IMR-90 (cell line): ENCODE results near the gene RIPPLY1. TPM values are rescaled to one million over a fixed set of nuclear protein-coding genes. Genes with fewer than 3 reads are reported as not detected.

ENCODE experiments used
- ATAC-seq: fragments of 200-7000 bp; cut with Tn5 transposase; 2 replicates; pipeline ENCODE4 v1.9.1; 2020; ENCODE audit warnings: low read depth, mild to moderate bottlenecking, moderate library complexity
- BruUV-seq: library from RNA; stranded (reverse); fragments of 400-500 nt; replicated peaks from 2 replicates; lab custom pipeline; 2021; lab: Mats Ljungman, UMichigan
- CTCF ChIA-PET: fragments of 300-600 bp; formaldehyde crosslinking; extraction: SDS; loops from one replicate; lab custom pipeline; 2021; ENCODE audit warnings: antibody characterized with exemption; lab: Yijun Ruan, JAX
- POLR2A ChIA-PET: fragments of 300-600 bp; sonication (Branson Sonifier 250); formaldehyde crosslinking; loops from one replicate; lab custom pipeline; 2022; ENCODE audit warnings: antibody characterized with exemption; ENCODE audit not compliant: unreplicated experiment; lab: Charles Lee
- DNase-seq: peaks from one replicate; pipeline ENCODE4 v3.0.0; 2013
- H2AFZ ChIP-seq: replicated peaks from 2 replicates; pipeline ENCODE3; 2013; ENCODE audit warnings: low read length, mild to moderate bottlenecking; ENCODE audit not compliant: poor library complexity
- H2AK5ac ChIP-seq: 2 replicates; pipeline ENCODE4 v1.6.1; 2013; ENCODE audit warnings: low read depth, low read length, inconsistent platforms
- H2AK9ac ChIP-seq: replicated peaks from 2 replicates; pipeline ENCODE3; 2013; ENCODE audit warnings: mild to moderate bottlenecking, low read depth, low read length, moderate library complexity; ENCODE audit not compliant: poor library complexity
- H2BK120ac ChIP-seq: 2 replicates; pipeline ENCODE4 v1.6.1; 2013; ENCODE audit warnings: low read depth, low read length, inconsistent platforms
- H2BK15ac ChIP-seq: 3 replicates; pipeline ENCODE4 v1.6.1; 2013; ENCODE audit warnings: low read depth, low read length, inconsistent platforms
- H2BK20ac ChIP-seq: 2 replicates; pipeline ENCODE4 v1.6.1; 2013; ENCODE audit warnings: low read depth, mild to moderate bottlenecking, inconsistent platforms, low read length, moderate library complexity
- H2BK5ac ChIP-seq: 2 replicates; pipeline ENCODE4 v1.6.1; 2013; ENCODE audit warnings: mild to moderate bottlenecking, low read depth, low read length, inconsistent platforms; ENCODE audit not compliant: poor library complexity, severe bottlenecking
- H3K14ac ChIP-seq: replicated peaks from 2 replicates; pipeline ENCODE4 v1.6.1; 2013; ENCODE audit warnings: low read depth, low read length, inconsistent platforms
- H3K18ac ChIP-seq: 2 replicates; pipeline ENCODE4 v1.6.1; 2013; ENCODE audit warnings: low read depth, low read length, control low read depth
- H3K23ac ChIP-seq: 2 replicates; pipeline ENCODE4 v1.6.1; 2013; ENCODE audit warnings: low read depth, low read length, inconsistent platforms
- H3K27ac ChIP-seq: 2 replicates; pipeline ENCODE4 v1.5.1; 2013; ENCODE audit warnings: mild to moderate bottlenecking, control low read depth, low read length; ENCODE audit not compliant: insufficient read depth
- H3K27me3 ChIP-seq: 2 replicates; pipeline ENCODE4 v1.6.1; 2013; ENCODE audit warnings: low read length; ENCODE audit not compliant: control insufficient read depth, insufficient read depth
- H3K36me3 ChIP-seq: 2 replicates; pipeline ENCODE4 v1.6.1; 2013; ENCODE audit warnings: low read length, mixed read lengths; ENCODE audit not compliant: control insufficient read depth, insufficient read depth
- H3K4ac ChIP-seq: 2 replicates; pipeline ENCODE4 v1.6.1; 2013; ENCODE audit warnings: low read depth, low read length, inconsistent platforms
- H3K4me1 ChIP-seq: 2 replicates; pipeline ENCODE4 v1.6.1; 2013; ENCODE audit warnings: low read length, mixed read lengths; ENCODE audit not compliant: control insufficient read depth, insufficient read depth
- H3K4me2 ChIP-seq: 2 replicates; pipeline ENCODE4 v1.6.1; 2013; ENCODE audit warnings: low read depth, mild to moderate bottlenecking, control low read depth, low read length, moderate library complexity
- H3K4me3 ChIP-seq: 2 replicates; pipeline ENCODE4 v1.5.1; 2013; ENCODE audit warnings: low read depth, mild to moderate bottlenecking, control low read depth, low read length, moderate library complexity; ENCODE audit not compliant: insufficient read depth
- H3K56ac ChIP-seq: 2 replicates; pipeline ENCODE4 v1.6.1; 2013; ENCODE audit warnings: low read length, inconsistent platforms; ENCODE audit not compliant: insufficient read depth; ENCODE audit errors: extremely low read depth
- H3K79me1 ChIP-seq, 2 experiments: 2 replicates each; pipeline ENCODE4 v1.6.1; 2013; ENCODE audit warnings: low read length in 2 of 2, inconsistent platforms in 1 of 2, low read depth in 1 of 2
- H3K9ac ChIP-seq: 2 replicates; pipeline ENCODE4 v1.6.1; 2013; ENCODE audit warnings: low read depth, low read length, control low read depth
- H3K9me1 ChIP-seq: 2 replicates; pipeline ENCODE4 v1.6.1; 2013; ENCODE audit warnings: low read length, inconsistent platforms; ENCODE audit not compliant: insufficient read depth
- H3K9me3 ChIP-seq: 2 replicates; pipeline ENCODE4 v1.6.1; 2013; ENCODE audit warnings: low read length; ENCODE audit not compliant: control insufficient read depth, insufficient read depth
- H4K20me1 ChIP-seq: 2 replicates; pipeline ENCODE4 v1.6.1; 2013; ENCODE audit warnings: low read length, inconsistent platforms; ENCODE audit not compliant: insufficient read depth
- H4K5ac ChIP-seq: 2 replicates; pipeline ENCODE4 v1.6.1; 2013; ENCODE audit warnings: mild to moderate bottlenecking, low read depth, low read length, control low read depth
- H4K8ac ChIP-seq, 2 experiments: 2 replicates each; pipeline ENCODE4 v1.6.1; 2013; ENCODE audit warnings: low read depth in 2 of 2, low read length in 2 of 2, control low read depth in 1 of 2, inconsistent platforms in 1 of 2
- H4K91ac ChIP-seq: 2 replicates; pipeline ENCODE4 v1.6.1; 2013; ENCODE audit warnings: low read depth, low read length, inconsistent platforms; ENCODE audit not compliant: insufficient read depth
- CEBPB ChIP-seq: IDR thresholded peaks from 2 replicates; pipeline ENCODE4 v1.6.1; 2012; ENCODE audit warnings: low read depth, low read length, improper control_type of control experiment
- CHD1 ChIP-seq: IDR thresholded peaks from 2 replicates; pipeline ENCODE4 v1.6.1; 2012; ENCODE audit warnings: low read depth, low read length, improper control_type of control experiment
- MXI1 ChIP-seq: IDR thresholded peaks from 2 replicates; pipeline ENCODE4 v1.6.1; 2012; ENCODE audit warnings: low read depth, mild to moderate bottlenecking, low read length, moderate library complexity, borderline replicate concordance
- NFE2L2 ChIP-seq: fragments of 150-350 bp; IDR thresholded peaks from 2 replicates; pipeline ENCODE4 v1.6.1; 2016; ENCODE audit warnings: low read depth, mild to moderate bottlenecking, low read length
- WGBS, 2 experiments: methylation state at CpG; one replicate each; pipeline versions ENCODE4 v1.1.5 to v1.1.7; 2013; ENCODE audit warnings: missing lambda C conversion rate in 2 of 2; ENCODE audit not compliant: insufficient read length in 1 of 2; ENCODE audit errors: extremely low coverage in 2 of 2; 5-methylcytosine and 5-hydroxymethylcytosine counted together
- dilution Hi-C: fragments of 300-500 bp; cut with HindIII; formaldehyde crosslinking; loops from one replicate; pipeline ENCODE4 v1.14.3; 2018; ENCODE audit warnings: low sequenced_read_pairs; ENCODE audit not compliant: unreplicated experiment
- in situ Hi-C: fragments of 300-500 bp; cut with MboI; formaldehyde crosslinking; loops from 3 replicates; pipeline ENCODE4 v1.14.3; 2019; ENCODE audit warnings: low sequenced_read_pairs, inconsistent platforms, mixed read lengths
- intact Hi-C: fragments of 100-400 bp; cut with micrococcal nuclease; formaldehyde crosslinking; loops from 2 replicates; pipeline ENCODE4 v1.10.0; 2022
- polyA plus RNA-seq, 3 experiments: library from polyadenylated mRNA; depleted of rRNA; stranded (reverse); fragments of >200 nt; gene quantifications; 2 replicates each; pipeline ENCODE4 v1.2.3, GENCODE V29; 2012; ENCODE audit warnings: low replicate concordance in 1 of 3
- total RNA-seq: library from RNA; depleted of rRNA; stranded (reverse); fragments of >200 nt; gene quantifications from 2 replicates; pipeline ENCODE4 v1.2.3, GENCODE V29; 2012

Gene RIPPLY1
- total and polyA plus RNA-seq, 2 of the 4 experiments (the other 2 are of a cell fraction): not detected

DNA sequence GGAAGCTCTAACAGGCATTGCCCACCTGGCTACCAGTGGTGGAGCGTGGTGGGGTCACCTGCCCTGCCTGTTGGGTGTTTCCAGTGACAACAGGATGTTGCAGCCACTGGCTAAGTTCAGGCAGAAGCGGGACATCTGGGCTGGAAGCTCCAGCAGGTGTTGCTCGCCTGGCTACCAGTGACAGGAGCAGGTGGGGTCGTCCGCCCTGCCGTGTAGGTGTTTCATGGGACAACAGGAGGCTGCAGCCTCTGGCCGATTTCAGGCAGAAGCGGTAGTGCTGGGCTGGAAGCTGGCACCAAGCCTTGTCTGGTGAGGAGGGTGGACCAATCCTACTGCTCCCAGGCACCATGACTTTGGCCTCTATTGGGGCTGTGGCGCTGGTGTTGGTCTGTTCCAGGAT is 39.4 kb downstream of the RIPPLY1 start:
- in situ Hi-C loops (no loop called here), dilution Hi-C loops (no loop called here), intact Hi-C loops (no loop called here)
- Histone ChIP-seq H3K27me3 (peaks cover 4% of the 10 kb centered on the region; the same call in 1 of the 2 replicates), H3K27ac (no peak overlapping the region), H4K91ac (no peak overlapping the region), H4K5ac (no peak overlapping the region), H2AK9ac (peak overlapping the region; percentile 65), H3K23ac (no peak overlapping the region), H2AFZ (no peak overlapping the region), H3K9me3 (no peaks in the 10 kb centered on the region), H3K79me1 (no peaks in the 10 kb centered on the region), H3K14ac (no peak overlapping the region), H2BK20ac (no peak overlapping the region), H3K36me3 (no peaks in the 10 kb centered on the region), H3K4me2 (no peak overlapping the region), H3K56ac (no peak overlapping the region), H2BK5ac (no peak overlapping the region), H3K4ac (no peak overlapping the region), H3K9ac (no peak overlapping the region), H3K4me1 (no peaks in the 10 kb centered on the region), H2BK120ac (no peak overlapping the region), H2AK5ac (no peak overlapping the region), H3K4me3 (no peak overlapping the region), H3K9me1 (no peaks in the 10 kb centered on the region), H2BK15ac (no peak overlapping the region), H4K8ac (no peak overlapping the region), H3K18ac (no peak overlapping the region), H4K20me1 (no peaks in the 10 kb centered on the region)
- TF ChIP-seq NFE2L2 (no peak), CEBPB (no peak), CHD1 (no peak), MXI1 (no peak)
- ChIA-PET CTCF (no interaction called here), POLR2A (no interaction called here)
- BruUV-seq: no TSS peak
- WGBS, 2 experiments: 75% methylated on average over 2 of the region's 9 CpGs; no CpG with 5 or more reads in 1 of the 2 experiments
- DNase-seq: no peak
- ATAC-seq: no peak
